GM21723 (cell line): ENCODE data around the gene PTPRJ.

Experiments used
- ATAC-seq: cut with Tn5 transposase; IDR thresholded peaks from one replicate; pipeline ENCODE4 v1.9.1; 2021; ENCODE audit warnings: mild to moderate bottlenecking, moderate library complexity; ENCODE audit not compliant: unreplicated experiment

Gene PTPRJ

DNA sequence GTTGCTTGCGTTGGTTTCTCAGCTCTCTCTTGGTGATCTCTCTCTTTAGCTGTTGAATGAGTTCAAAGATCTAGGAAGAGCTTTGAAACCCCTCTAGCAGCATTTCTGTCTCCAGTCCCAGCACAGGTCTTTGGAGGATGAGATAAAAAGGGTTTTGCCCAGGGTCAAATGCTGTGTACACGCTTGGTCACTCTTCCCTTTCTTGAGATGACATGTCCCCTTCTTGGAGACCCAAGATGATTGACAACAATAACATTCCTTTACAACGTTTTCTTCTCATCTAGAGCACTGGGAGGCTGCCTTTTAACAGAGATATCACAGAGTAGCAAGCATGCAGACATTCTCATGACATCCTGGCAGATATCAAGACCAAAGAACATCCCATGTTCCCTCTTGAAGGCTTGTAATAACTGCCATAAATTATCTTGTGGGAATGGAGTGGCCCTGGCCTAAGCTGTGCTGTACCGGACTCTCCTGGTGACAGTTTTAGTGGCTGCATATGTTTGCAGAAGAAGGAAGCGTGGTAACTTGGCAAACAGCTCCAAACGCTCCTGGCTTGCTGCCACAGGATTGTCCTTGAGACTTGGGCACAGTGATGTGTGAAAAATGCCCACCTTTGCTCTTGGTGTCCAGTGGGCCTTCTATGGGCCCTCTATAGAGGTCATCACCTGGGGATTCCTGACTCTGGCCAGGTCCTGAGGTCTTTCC is 107.8 kb downstream of the PTPRJ start:
- no peak for ATAC-seq

- no peak for ATAC-seq
Measured at GRCh38 chr11:48088682-48089050, 108.3 kb downstream of the PTPRJ start.

DNA sequence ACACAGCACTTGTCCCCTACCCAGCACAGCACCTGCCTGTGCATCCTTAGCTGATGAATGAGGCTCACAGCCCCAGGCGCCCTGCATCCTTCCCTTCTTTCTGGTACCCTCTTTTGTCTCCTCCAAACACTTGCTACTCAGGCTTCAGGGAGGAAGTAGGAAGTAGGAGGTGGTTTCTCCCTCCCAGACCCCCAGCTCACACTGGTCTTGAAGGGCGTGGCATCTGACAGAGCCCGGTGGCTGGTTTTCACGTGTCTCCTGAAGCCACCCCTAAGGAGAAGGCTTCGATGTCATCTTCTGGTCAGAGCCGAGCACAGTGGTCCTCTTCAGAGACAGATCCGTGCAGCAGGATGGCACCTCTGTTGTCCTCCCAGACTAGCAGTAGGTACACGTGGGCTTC is 109.8 kb downstream of the PTPRJ start:
- ATAC-seq: no peak

DNA sequence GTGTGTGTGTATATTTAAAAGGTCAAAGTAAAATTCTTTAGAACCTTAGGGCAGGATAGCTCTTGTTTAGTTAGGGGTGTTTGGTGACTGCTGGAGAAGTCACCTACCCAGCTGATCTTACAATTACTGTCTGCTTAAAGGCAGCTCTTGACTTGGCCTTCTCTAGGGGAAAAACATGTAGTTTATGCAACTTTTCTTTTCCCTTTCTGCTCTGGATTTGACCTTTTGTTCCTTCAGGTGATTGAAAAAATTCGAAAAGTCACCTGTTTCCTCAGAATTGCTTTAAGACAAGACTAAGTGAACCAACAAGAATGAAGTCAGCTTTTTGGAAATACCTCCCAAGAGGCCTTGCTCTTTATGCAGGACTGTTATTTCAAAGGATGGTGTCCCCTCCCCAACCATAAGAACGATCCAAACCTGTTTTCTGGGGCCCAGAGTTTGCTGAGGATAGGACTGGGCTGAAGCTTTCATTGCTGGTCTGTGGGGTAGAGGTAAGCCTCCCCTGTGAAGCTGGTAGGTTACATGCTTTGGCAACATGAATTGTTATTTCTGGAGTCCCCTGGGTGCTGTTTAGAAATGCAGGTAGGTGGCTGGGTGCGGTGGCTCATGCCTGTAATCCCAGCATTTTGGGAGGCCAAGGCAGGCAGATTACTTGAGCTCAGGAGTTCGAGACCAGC is 111.2 kb downstream of the PTPRJ start:
- ATAC-seq: no peak

GRCh38 chr11:48093323-48093722 is 113.0 kb downstream of the PTPRJ start:
- ATAC-seq: no peak

- no peak for ATAC-seq
Measured at GRCh38 chr11:48093795-48094642, 113.7 kb downstream of the PTPRJ start.

- ATAC-seq: no peak
Measured at GRCh38 chr11:48094643-48095339, 114.4 kb downstream of the PTPRJ start.

- no peak for ATAC-seq
Measured at GRCh38 chr11:48095779-48096470, 115.6 kb downstream of the PTPRJ start.

DNA sequence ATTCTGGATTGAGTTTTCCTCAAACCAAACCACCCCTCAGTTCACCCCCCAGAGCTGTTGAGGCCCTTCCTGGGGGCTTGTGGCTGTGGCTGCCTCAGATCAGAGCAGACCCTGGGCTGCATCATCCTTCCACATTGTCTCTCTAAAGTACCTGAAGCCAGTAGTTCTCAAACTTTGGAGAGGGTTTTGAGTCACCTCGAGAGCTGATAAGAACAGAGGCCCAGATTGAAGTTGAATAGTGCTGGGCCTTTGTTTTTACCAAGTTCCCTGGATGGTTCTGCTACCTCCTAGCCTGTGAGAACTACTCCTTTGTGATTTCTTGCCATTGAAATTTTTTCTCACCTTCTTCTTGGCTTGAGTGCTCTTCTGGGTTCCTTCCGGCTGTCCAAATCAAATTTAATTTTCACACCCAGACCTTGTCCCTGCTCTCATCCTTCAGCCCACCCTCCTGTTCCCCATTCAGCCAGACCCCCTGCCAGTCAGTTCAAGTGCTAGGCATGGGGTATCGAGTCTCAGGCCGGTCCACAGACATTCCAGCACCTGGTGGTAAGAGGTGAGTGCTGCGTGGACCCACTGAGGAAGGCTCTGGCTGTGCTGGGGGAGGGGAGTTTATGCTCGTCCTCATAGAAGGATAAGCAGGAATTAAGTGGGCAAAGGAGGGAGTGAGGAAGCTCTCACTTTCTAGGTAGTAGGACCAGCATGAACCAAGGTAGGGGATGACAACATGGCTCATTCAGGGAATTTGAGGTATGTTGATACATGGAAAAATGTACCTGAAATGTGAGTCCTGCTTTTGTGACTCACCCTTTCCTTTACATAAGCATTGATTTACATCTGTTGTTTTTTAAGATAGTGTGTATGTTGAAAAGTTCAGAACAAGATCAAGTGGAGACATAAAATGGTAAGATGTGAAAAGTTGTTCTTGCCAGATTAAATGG is 116.5 kb downstream of the PTPRJ start:
- no peak for ATAC-seq

DNA sequence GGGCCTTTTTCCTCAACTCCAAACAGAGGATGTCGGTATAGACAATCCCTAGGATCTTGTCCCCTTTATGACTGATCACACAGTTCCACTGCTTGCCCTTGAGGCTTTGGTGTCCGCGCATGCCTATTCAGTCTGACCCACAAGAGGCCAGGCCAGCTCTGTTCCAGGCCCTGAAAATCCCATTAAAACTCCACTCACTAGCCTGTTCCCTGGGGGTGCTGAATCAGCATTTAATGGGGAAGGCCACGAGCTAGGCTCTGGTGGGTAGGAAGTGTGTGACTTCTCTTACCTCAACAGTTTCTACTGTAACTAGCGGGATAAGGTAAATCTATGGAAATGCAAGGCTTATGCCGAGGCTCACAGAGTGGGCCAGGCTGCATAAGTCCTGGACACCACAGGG is 117.7 kb downstream of the PTPRJ start:
- no peak for ATAC-seq

GRCh38 chr11:48099916-48100446 is 119.6 kb downstream of the PTPRJ start:
- ATAC-seq: no peak

GRCh38 chr11:48101044-48101733 is 120.8 kb downstream of the PTPRJ start:
- ATAC-seq: no peak

GRCh38 chr11:48101958-48102357 is 121.6 kb downstream of the PTPRJ start:
- no peak for ATAC-seq

DNA sequence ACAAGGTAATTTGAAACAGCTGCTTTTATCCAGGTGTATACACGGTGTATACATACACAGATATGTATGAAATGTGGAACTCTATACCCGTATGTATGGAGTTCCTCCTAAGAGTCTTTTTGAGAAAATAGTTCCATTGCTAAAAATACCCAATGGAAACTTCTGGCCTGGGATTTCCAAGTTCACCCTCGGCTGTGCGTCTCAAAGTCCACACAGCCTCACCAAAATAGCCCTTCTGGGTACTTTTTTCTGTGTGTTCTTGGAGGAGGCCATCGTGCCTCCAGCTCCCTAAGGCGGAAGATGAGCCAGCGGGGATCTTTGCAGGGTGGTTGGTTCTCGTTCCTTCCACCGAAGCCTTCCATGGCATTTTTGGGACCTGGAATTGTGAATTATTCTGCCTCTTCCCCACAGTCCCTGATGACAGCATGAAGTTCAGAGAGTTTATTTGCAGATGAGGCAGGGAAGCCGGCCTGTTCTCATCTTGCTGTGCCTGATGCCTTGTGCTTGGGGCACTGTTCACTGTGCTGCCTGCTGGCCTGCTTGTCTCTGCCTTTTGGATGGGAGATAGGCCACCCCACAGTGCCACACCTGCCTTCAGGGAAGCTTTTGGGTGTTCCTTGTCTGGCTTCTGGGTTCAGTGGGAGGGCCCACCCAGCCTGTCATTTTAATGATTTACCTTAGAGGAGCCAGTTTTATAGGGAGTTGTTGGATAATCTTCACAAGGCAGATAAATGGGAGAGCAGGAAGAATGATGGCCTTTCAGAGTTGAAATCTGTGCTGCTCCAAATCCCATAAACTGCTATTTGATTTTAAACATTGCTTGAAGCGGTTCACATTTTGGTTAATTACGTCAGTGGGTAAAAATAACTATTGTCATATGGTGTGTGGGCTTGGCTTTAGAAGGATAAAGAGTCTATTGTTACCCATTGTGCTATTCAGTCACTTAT is 123.5 kb downstream of the PTPRJ start:
- ATAC-seq: no peak

DNA sequence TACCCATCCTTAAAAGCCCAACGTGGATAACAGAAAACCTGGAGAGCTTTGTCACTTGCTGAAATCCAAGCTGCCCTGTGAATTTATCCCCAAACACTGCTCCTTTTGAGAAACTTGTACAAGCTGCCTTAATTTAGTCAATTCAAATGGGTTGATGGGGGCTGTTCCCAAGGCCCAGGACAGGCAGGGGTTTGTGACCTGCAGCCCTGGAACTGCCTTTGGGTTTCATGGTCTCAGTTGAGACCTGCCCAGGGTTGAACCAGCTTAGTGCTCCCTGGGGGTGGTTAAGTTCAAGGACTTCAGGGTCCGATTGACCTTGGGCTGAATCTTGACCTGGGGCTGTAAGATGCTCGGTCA is 124.2 kb downstream of the PTPRJ start:
- no peak for ATAC-seq

GRCh38 chr11:48105096-48105990 is 125.0 kb downstream of the PTPRJ start:
- no peak for ATAC-seq

DNA sequence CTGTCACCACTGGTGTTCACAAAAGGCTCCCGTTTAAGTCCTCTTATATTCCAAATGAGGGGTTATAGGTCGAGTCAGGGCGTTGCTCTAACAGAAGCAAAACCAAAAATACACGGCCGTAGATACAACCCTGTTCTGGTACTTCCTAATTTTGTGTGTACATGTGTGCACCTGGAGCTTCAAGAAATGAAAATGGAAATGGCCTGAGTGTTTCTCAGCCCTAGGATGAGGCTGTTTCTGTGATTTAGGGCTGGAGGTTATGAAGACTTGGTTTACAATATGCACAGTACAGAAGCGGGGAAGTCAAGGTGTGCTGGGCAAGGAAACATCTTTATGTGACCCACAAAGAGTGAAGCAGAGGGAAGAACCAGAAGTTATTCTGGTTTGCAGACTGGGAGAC is 125.8 kb downstream of the PTPRJ start:
- no peak for ATAC-seq
